Ramos (cell line): ENCODE data around the gene BAZ1A.

Experiments used
- in situ Hi-C: fragments of 300-500 bp; cut with MboI; formaldehyde crosslinking; loops from one replicate; pipeline ENCODE4 v1.14.3; 2022; ENCODE audit warnings: low sequenced_read_pairs; ENCODE audit not compliant: unreplicated experiment

Gene BAZ1A

DNA sequence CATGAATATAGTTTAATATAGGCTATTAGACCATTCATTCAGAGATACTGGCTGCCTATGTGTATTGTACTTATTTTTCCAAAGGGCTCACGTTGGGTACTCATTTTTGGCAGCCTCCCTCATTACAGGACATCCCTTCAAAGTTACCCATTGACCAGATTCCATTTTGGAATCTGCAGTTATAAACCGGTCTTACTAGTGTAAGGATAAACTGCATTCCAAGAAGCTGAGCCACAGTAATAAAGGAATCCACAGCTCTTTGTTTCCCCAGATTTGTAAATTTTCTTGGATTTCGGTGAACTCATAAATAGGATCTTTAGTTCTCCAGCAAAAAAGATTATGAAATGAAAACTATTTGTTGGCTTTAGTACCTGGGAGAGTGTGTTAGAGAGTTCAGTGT is 141.9 kb downstream of the BAZ1A start:
- in situ Hi-C loops = no loop called here

GRCh38 chr14:34732802-34733201 is 142.4 kb downstream of the BAZ1A start:
- in situ Hi-C loops = no loop called here

DNA sequence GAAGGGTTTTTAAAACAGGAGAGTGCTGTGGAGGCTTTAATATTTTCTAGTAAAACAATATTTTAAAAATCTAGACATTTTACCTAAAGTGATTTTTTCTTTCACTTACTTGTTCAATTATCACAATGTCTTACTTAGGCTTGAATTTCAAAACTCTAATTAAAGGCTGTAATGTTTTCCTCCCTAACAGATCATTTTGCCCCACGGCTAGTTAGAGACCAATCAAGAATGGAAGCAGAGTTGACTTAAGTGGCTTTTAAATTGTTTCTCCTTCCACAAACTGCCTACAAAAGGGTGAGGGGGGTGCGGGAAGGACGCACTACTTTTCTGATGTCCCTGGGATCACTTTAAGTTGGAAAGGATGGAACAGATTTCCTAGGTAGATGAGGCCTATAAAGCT is 151.3 kb downstream of the BAZ1A start:
- in situ Hi-C loops = loop anchor here (5.0 kb wide), 1 partner anchor 52 kb away; no protein-coding TSS in a partner anchor

DNA sequence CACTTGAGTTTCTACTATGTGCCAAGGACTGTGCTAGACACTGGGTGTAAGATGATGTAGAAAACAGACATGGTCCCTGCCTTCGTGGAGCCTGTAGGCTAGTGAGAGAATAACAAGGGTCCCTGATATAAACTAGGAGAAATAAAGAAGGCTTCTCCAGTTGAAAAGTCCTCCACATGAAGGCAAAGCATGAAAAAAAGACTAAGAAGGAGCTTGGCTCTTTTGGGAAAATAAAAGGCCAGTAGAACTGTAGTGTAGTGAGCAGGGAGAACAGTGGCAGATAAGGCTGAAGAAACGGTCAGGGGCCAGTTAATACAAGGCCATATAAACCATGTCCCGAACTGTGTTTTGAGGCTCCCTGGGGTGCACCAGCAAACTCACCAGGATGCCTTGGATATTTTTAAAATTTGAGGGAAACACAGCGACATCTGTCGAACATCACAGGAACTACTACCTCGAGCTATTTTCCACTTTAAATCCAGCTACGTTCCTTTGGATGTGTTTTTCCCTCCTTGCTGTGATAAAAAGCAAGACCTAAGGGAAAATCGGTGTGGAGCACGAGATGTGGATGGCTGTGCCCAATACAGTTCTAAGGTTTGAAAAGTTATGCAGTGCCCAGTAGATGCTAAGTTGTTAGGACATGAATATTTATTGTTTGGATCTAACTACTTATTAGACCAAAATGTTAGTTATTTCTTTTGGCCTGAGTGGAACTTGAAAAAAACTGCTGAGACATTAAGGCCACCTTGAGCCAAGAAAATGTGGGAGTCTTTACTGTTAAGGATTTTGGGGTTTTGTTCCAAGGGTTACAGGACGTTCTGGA is 152.2 kb downstream of the BAZ1A start:
- in situ Hi-C loops = loop anchor here (5.0 kb wide), 1 partner anchor 51 kb away; no protein-coding TSS in a partner anchor

DNA sequence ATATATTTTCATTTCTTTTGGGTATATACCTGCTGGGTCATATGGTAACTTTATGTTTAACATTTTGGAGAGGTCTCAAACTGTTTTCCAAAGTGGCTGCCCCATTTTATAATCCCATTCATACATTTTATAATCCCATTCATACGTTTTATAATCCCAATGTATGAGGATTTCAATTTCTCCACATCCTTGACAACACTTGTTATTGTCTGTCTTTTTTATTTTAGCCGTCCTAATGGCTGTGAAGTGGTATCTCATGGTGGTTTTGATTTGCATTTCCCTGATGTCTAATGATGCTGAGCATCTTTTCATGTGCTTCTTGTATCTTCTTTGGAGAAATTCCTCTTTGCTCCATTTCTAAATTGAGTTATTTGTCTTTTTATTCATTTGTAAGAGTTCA is 154.0 kb downstream of the BAZ1A start:
- in situ Hi-C loops = loop anchor here (5.0 kb wide), 1 partner anchor 49 kb away; no protein-coding TSS in a partner anchor

GRCh38 chr14:34718750-34719304 is 156.3 kb downstream of the BAZ1A start:
- in situ Hi-C loops = no loop called here

- in situ Hi-C loops = no loop called here
Measured at GRCh38 chr14:34715127-34715863, 159.9 kb downstream of the BAZ1A start.

GRCh38 chr14:34714320-34715126 is 160.6 kb downstream of the BAZ1A start, which contains the start of gene CFL2:
Gene CFL2, minus strand, starts transcription at chr14:34714593. Its CDS starts 53 bp downstream, at chr14:34714540.
- in situ Hi-C loops = no loop called here

- in situ Hi-C loops = no loop called here
Measured at GRCh38 chr14:34713681-34714319, 161.4 kb downstream of the BAZ1A start.

- in situ Hi-C loops = no loop called here
Measured at GRCh38 chr14:34713122-34713680, 162.0 kb downstream of the BAZ1A start.

- in situ Hi-C loops = no loop called here
Measured at GRCh38 chr14:34711796-34712712, 163.1 kb downstream of the BAZ1A start.

DNA sequence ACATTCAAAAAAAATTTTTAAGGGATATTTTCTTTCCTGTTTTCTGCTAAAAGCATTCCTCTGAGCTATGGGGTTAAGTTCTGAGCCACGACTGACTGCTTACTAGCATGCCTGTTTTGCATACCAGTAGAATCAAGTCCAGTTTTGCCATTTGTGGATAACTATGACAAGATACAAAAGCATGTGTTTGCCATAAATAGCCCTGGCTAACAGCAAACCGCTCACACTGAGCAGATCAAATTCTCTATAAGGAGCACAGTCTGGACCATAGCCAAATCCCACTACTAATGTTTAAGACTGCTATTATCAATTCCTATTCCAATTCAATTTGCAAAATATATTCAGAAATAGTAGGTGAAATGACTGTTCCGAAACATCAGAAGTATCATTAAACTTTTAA is 164.0 kb downstream of the BAZ1A start:
- in situ Hi-C loops = no loop called here

- in situ Hi-C loops = no loop called here
Measured at GRCh38 chr14:34710744-34711143, 164.4 kb downstream of the BAZ1A start.

DNA sequence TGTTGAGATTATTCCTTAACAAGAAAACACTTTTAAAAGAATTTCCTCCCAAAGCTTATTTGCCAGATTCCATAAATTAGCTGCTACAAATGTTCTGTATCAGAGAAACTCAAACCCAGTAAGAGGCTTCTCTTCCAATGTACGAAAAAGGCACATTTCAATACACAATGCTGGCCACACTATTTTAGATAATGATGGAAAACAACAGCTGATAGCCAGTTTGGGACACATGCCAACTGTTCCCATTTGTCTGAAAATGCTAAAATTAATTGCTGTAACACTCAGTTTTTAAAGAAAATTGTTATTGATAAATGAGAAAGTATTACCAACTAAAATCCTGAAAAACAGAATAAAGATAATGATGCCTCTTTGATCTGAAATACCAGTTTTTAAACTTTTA is 165.2 kb downstream of the BAZ1A start:
- in situ Hi-C loops = no loop called here

DNA sequence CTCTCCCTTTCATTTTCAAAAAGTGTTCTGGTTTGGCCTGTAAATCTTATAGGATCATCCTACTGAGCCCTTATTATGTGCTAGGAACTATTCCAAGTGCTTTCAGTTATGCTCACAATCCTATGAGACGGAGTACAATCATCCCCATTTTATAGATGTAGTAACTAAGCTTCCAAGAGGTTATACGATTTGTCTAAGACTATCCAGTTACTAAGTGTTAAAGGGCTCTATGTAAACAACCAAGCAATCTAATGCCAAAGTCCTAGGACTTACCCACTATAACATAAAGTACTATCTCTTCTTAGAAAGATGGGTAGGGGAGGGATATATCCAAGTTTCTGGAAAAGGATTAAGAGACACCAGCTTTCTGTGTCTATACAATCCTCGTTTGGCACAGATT is 167.4 kb downstream of the BAZ1A start:
- in situ Hi-C loops = no loop called here
